Activated CD8-positive, alpha-beta T cell treated with anti-CD3 and anti-CD28 coated beads for 36 hours (primary cell): ENCODE measurements around the gene TAGLN2. TPM values are rescaled to one million over a fixed set of nuclear protein-coding genes. Genes with fewer than 3 reads are reported as not detected.
"Not testable (repeated sequence)": the region's sequence is repeated elsewhere in the genome, so short reads cannot be mapped to it uniquely, and the experiment has no call there.

ENCODE experiments used
- ATAC-seq: fragments of 200-7000 bp; cut with Tn5 transposase; one replicate; pipeline ENCODE4 v1.10.0; 2021; ENCODE audit warnings: mild to moderate bottlenecking, moderate library complexity
- CTCF ChIA-PET: fragments of 350-600 bp; sonication (Branson Sonifier 250); formaldehyde crosslinking; loops from one replicate; lab custom pipeline; 2021; ENCODE audit warnings: antibody characterized with exemption; lab: Charles Lee
- POLR2A ChIA-PET: fragments of 350-600 bp; sonication (Branson Sonifier 250); formaldehyde crosslinking; loops from one replicate; lab custom pipeline; 2021; ENCODE audit warnings: antibody characterized with exemption; lab: Charles Lee
- DNase-seq: peaks from one replicate; pipeline ENCODE4 v3.0.0-alpha.2; 2020
- H3K27ac Mint-ChIP-seq: one replicate; pipeline ENCODE4 v1.8.0; 2021; ENCODE audit warnings: mild to moderate bottlenecking, mixed read lengths
- H3K27me3 Mint-ChIP-seq: one replicate; pipeline ENCODE4 v1.8.0; 2021; ENCODE audit warnings: mixed read lengths
- H3K36me3 Mint-ChIP-seq: one replicate; pipeline ENCODE4 v1.8.0; 2021; ENCODE audit warnings: low read depth, mixed read lengths
- H3K4me1 Mint-ChIP-seq: one replicate; pipeline ENCODE4 v1.8.0; 2021; ENCODE audit warnings: low read depth, mixed read lengths
- H3K4me3 Mint-ChIP-seq: one replicate; pipeline ENCODE4 v1.8.0; 2021; ENCODE audit warnings: mild to moderate bottlenecking, moderate library complexity, mixed read lengths
- H3K9me3 Mint-ChIP-seq: one replicate; pipeline ENCODE4 v1.8.0; 2021; ENCODE audit warnings: mixed read lengths
- intact Hi-C: fragments of 100-400 bp; cut with micrococcal nuclease; formaldehyde crosslinking; loops from one replicate; pipeline ENCODE4 v1.10.0; 2022
- total RNA-seq, 2 experiments: library from RNA; stranded (reverse); gene quantifications; one replicate each; pipeline ENCODE4 v1.2.3, GENCODE V29; 2021
- TF ChIP-seq, protein P1 (sequence below): fragments of 200-600 bp; IDR thresholded peaks from one replicate; pipeline ENCODE4 v1.8.0; 2022; ENCODE audit warnings: antibody characterized with exemption, mild to moderate bottlenecking

Gene TAGLN2
- total RNA-seq, 2 experiments from 2014 or later, result 475 to 482 TPM

DNA sequence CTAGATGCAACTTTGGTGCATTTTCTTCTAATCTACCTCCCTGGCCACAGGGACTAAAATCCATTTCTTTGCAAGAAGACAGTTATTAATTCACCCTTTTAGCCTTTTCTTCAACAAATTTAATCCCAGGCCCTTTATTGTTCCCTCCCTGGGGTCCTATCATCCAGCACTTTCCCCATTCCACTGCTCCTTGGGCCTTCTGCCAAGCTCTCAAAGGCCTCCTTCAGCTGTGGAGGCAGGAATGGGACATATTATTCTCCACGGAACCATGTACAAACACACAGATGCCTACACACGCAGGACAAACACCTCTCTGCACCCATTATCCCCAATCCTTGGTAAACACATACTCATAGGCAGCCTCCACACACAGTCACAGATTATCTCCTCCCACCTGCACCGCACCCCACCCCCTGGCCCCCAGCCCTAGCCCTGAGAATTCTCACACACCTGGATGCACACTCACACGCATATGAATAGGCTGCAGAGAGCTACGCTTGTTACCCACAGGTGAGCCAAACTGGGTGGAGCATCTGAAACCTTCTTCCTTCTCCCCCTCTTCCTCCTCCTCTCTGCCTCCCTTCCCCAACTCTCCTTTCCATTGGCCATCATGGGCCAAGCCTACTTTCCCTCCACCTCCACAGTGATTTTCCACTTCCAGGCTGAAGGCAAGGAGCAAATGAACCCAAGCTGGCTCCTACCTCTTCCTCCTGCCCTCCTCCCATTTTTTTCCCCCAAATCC, 11.7 kb downstream of the TAGLN2 start:
- DNase-seq (no peak), ATAC-seq (no peak)
- no peak overlapping the region for H3K27ac Mint-ChIP-seq
- POLR2A ChIA-PET, result interaction anchor here (4.2 kb wide), 1 partner anchor 10 kb away, joined by 56 read pairs; the partner anchor contains the start of gene TAGLN2
- H3K4me3 Mint-ChIP-seq, result no peak overlapping the region
- CTCF ChIA-PET, result interaction anchor here (1.4 kb wide), 1 partner anchor 115 kb away, joined by 3 read pairs; no protein-coding TSS in a partner anchor
- peaks cover 59% of the 10 kb centered on the region for H3K4me1 Mint-ChIP-seq
- intact Hi-C loops, result no loop called here
- no peaks in the 10 kb centered on the region for H3K27me3 Mint-ChIP-seq
- H3K36me3 Mint-ChIP-seq, result peaks cover 20% of the 10 kb centered on the region
- TF ChIP-seq, protein P1, sequence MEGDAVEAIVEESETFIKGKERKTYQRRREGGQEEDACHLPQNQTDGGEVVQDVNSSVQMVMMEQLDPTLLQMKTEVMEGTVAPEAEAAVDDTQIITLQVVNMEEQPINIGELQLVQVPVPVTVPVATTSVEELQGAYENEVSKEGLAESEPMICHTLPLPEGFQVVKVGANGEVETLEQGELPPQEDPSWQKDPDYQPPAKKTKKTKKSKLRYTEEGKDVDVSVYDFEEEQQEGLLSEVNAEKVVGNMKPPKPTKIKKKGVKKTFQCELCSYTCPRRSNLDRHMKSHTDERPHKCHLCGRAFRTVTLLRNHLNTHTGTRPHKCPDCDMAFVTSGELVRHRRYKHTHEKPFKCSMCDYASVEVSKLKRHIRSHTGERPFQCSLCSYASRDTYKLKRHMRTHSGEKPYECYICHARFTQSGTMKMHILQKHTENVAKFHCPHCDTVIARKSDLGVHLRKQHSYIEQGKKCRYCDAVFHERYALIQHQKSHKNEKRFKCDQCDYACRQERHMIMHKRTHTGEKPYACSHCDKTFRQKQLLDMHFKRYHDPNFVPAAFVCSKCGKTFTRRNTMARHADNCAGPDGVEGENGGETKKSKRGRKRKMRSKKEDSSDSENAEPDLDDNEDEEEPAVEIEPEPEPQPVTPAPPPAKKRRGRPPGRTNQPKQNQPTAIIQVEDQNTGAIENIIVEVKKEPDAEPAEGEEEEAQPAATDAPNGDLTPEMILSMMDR, result no peak
- no peaks in the 10 kb centered on the region for H3K9me3 Mint-ChIP-seq

DNA sequence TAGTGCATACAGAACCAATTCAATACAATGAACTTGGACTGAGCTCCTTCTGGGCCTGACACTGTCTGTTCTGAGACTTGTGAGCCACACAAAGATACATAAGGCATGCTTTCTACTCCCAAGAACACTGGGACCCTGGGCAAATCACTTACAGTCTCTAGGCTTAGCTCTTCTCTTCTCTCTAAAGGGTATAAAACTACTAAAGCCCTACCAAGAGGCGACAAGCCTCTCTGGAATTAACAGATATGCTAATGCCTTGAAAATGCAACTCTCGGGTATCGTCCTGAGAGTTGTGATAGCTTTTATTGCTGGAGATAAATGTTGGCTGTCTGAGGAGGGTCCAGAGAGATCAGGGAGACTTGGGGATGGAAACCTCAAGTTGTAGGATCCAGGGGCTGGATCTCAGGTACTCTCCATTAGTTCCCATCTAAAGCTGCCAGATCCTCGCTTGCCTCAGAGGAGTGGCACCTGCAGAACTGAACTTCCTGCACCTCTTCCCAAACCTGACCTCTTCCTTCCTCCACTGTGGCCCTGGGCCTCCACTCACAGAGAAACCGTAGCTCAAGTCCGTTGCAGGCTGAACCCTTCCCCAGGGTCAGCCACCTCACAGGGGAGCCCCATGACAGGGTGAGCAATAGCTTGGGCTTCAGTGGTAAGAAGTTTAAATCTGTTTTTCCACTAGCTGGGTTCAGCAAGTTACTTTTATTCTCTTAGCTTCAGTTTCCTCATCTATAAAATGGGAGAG, 13.8 kb downstream of the TAGLN2 start:
- CTCF ChIA-PET, result interaction anchor here (1.3 to 1.5 kb wide), 2 partner anchors 111 to 112 kb away, joined by 3 to 4 read pairs; no protein-coding TSS in a partner anchor
- TF ChIP-seq, protein P1, result no peak
- no peaks in the 10 kb centered on the region for H3K9me3 Mint-ChIP-seq
- H3K36me3 Mint-ChIP-seq, result peaks cover 9% of the 10 kb centered on the region
- H3K27me3 Mint-ChIP-seq, result no peaks in the 10 kb centered on the region
- DNase-seq (peak; percentile 52), ATAC-seq (peak; percentile 29)
- POLR2A ChIA-PET, result interaction anchor here (0.8 to 1.2 kb wide), 2 partner anchors 16 to 46 kb away, joined by 3 to 4 read pairs; no protein-coding TSS in a partner anchor
- H3K4me3 Mint-ChIP-seq, result no peak overlapping the region
- peak overlapping the region; percentile 93 for H3K27ac Mint-ChIP-seq
- intact Hi-C loops, result no loop called here
- peaks cover 46% of the 10 kb centered on the region for H3K4me1 Mint-ChIP-seq

DNA sequence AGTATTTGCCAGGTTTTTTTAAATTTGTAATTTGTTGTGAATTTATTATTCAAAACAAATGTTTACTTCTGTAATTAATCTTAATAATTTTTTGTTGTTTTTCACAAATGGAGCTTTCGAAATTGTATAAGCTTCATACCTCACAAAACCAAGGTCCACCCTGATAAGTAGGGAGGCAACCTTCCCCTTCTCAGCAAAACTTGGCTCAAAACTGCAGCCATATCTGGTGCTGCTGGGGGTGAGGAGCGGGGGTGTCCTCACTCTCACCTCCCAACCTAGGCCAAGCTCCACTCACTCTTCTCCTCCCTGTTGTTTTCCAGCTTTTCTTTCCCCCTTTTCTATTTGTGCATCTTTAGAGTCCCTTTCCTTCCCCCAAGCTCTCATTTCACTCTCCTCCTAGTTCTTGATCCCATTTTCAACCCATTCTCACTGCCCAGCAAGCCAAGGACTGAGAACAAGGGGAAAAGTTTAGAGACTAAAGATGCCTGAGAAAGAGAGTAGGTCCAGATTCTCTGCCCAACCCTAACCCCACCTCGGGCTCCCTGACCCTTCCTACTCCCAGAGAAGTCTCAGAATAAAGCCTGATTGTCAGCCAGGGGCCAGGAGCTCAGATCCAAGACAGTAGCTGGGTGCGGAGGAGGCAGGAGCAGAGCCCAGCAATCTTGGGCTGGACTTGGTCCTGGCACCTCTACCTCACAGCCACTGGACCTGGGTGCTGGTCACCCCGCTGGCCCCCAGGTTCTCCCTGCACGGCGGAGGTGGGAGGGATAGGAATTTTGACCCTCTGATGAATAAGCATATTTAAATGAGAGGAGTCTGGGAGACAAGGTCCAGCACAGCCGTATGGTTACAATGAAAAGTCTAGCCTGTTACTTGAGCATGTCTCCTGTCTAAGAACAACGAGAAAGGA, 17.0 kb downstream of the TAGLN2 start:
- ATAC-seq (no peak), DNase-seq (no peak)
- POLR2A ChIA-PET, result interaction anchor here (0.6 to 2.0 kb wide), 2 partner anchors 16 to 53 kb away, joined by 3 to 12 read pairs; partner anchors contain the start of gene TAGLN2
- Mint-ChIP-seq H3K27ac (peak overlapping the region; percentile 5), H3K27me3 (no peaks in the 10 kb centered on the region), H3K36me3 (peaks cover 2% of the 10 kb centered on the region), H3K4me3 (no peak overlapping the region), H3K9me3 (peaks cover 2% of the 10 kb centered on the region), H3K4me1 (peaks cover 34% of the 10 kb centered on the region)
- TF ChIP-seq, protein P1, result no peak
- CTCF ChIA-PET, result interaction anchor here (1.3 to 3.0 kb wide), 5 partner anchors 14 to 138 kb away, joined by 3 to 13 read pairs (median 5); no protein-coding TSS in a partner anchor
- intact Hi-C loops, result no loop called here

DNA sequence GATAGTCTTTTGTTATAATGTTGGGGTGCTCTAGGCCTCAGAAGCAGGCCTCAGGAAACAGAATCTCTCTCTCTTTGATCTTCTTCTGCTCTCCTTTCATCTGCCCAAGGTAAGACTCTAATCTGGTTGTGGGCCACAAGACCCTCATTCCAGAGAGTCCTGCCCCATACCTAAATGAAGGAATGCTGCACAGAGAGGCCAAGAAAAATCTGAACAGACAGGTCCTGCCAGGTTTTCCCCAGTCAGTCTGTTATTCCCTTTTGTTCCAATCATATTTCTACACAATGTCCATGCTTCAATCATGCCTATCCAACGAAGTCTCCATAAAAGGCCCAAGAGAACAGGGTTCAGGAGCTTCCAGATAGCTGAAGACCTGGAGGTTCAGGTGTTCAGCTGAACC, 18.3 kb downstream of the TAGLN2 start:
- no peak for ATAC-seq
- ChIA-PET CTCF (interaction anchor here (1.3 to 3.0 kb wide), 5 partner anchors 12 to 140 kb away, joined by 3 to 13 read pairs (median 5); no protein-coding TSS in a partner anchor), POLR2A (interaction anchor here (2.0 kb wide), 1 partner anchor 17 kb away, joined by 12 read pairs; the partner anchor contains the start of gene TAGLN2)
- no peak for DNase-seq
- H3K4me3 Mint-ChIP-seq, result no peak overlapping the region
- H3K9me3 Mint-ChIP-seq, result peaks cover 2% of the 10 kb centered on the region
- H3K36me3 Mint-ChIP-seq, result no peaks in the 10 kb centered on the region
- intact Hi-C loops, result no loop called here
- H3K27ac Mint-ChIP-seq, result no peak overlapping the region
- TF ChIP-seq, protein P1, result no peak
- H3K4me1 Mint-ChIP-seq, result peaks cover 26% of the 10 kb centered on the region
- no peaks in the 10 kb centered on the region for H3K27me3 Mint-ChIP-seq

DNA sequence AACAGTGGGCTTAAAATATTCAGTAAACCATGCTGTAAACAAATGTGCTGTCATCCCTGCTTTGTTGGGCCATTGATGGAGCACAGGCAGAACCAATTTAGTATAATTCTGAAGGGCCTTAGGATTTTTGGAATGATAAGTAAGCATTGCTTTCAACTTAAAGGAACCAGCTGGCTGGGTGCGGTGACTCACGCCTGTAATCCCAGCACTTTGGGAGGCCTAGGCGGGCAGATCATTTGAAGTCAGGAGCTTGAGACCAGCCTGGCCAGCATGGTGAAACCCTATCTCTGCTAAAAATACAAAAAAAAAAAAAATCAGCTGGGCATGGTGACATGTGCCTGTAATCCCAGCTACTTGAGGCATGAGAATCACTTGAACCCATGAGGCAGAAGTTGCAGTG, 21.3 kb downstream of the TAGLN2 start:
- CTCF ChIA-PET, result interaction anchor here (1.0 to 2.4 kb wide), 3 partner anchors 11 to 103 kb away, joined by 4 to 12 read pairs (median 8); no protein-coding TSS in a partner anchor
- H3K27me3 Mint-ChIP-seq, H3K27ac Mint-ChIP-seq, intact Hi-C loops, DNase-seq, POLR2A ChIA-PET, H3K36me3 Mint-ChIP-seq, H3K4me1 Mint-ChIP-seq, ATAC-seq, H3K9me3 Mint-ChIP-seq, H3K4me3 Mint-ChIP-seq: not testable (repeated sequence)
